SH-SY5Y (cell line): ENCODE measurements around the gene TMEM267.

Experiments
- GATA2 ChIP-seq: IDR thresholded peaks from 2 replicates; pipeline ENCODE4 v1.6.1; 2011; ENCODE audit warnings: mild to moderate bottlenecking, low read depth, low read length
- GATA3 ChIP-seq: IDR thresholded peaks from 2 replicates; pipeline ENCODE4 v1.6.1; 2011; ENCODE audit warnings: low read depth, mild to moderate bottlenecking, low read length, moderate library complexity

Gene TMEM267

DNA sequence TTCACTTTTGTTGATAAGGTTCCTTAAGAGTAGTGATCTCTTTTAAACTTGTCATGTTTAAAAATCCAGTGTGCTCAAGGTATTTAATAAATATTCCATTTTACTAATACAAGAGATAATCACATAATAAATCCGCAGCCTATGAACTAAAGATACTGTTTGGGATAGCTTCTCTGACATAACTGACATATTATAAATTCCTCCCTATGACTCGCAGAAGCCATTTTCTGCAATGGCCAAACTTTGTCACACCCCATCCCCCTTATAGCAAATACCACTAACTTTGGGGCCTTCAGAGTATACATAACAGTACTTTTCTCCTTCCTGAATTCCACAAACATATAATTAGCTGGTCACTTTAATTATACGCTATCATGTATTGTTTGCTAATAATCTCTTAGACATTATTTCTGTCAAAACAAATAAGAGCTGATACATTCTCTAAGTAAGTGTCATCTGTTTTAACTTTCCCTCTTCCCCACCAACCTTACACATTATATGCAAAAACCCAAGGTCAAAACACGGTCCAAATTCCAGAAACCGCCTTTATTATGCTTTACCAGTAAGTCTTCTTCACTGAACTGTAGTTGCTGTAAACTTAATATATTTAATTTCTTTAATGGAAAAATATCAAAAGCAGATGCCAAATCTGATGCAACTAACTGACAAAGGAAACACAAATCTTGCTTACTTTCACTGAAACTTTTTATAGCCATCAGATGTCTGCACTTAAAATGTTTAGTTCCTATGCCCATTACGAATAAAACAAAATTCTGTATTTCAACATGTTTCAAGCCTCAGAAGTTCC, 971 bp downstream of the TMEM267 start:
- TF ChIP-seq GATA2 (no peak), GATA3 (no peak)

DNA sequence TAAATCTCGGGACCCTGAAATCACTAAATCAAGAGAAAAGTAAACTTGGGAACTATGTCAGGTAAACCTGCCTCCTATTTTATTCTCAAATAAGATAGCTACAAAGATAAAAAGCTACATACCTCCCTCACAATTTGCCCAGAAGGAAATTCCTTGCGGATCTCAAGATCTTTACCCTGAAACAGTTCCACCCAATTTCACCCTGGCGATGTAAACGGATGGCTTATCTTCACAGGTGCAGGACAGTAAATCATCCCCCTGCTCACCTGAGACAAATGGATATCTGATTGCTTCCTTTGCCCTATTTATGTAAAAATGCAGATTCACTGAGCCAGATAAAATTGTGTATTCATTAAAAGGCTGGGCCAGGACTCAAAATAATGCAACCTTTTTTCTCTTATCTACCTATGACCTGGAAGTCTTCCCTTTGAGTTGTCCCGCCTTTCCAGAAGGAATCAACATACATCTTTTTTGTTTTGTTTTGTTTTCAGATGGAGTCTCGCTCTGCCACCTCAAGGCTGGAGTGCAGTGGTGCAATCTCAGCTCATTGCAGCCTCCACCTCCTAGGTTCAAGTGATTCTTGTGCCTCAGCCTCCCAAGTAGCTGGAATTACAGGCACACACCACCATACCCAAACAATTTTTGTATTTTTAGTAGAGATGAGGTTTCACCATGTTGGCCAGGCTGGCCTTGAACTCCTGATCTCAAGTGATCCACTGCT, 13.8 kb downstream of the TMEM267 start:
- TF ChIP-seq GATA3 (no peak), GATA2 (no peak)

DNA sequence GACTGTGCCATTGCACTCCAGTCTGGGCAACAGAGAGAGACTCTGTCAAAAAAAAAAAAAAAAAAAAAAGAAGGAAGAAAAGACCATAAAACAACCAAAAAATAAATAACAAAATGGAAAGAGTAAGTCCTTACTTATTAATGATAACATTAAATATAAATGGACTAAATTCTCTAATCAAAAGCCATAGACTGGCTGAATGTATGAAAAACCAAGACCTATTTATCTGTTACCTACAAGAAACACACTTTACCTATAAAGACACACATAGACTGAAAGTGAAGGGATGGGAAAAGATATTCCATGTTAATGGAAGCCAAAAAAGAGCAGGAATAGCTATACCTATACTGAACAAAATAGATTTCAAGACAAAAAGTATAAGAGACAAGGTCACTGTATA, 16.6 kb downstream of the TMEM267 start:
- no peak for TF ChIP-seq GATA3
- no peak for TF ChIP-seq GATA2

DNA sequence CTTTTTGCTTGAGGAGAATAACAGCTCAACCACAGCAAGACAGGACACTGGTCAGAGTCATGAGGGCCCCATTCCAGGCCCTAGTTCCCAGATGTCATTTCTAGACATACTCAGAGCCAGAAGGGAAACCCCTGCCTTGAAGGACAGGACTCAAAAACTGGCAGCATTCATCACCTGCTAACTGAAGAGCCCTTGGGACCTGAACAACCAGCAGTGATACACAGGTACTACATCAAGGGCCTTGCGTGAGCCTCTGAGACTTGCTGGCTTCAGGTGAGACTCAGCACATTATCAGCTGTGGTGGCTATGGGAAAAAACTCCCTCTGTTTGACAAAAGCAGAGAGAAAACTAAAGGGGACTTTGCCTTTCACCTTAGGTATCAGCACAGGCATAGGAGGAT, 22.6 kb downstream of the TMEM267 start:
- TF ChIP-seq GATA3, result no peak

DNA sequence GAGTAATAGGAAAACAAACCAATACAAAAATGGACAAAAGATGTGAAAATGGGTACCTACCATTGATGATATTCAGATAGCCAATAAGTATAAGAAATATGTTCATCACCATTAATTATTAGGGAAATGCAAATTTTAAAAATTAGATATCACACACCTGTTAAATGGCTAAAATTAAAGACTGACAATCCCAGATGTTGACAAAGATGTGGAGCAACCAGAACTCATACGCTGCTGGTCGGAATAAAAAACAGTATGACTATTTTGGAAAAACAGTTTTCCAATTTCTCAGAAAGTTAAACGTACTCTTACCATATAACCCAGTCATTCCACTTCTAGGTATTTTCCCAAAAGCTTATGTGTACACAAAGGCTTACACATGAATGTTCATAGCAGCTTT, 27.1 kb downstream of the TMEM267 start:
- TF ChIP-seq GATA2, result no peak
- TF ChIP-seq GATA3, result no peak

DNA sequence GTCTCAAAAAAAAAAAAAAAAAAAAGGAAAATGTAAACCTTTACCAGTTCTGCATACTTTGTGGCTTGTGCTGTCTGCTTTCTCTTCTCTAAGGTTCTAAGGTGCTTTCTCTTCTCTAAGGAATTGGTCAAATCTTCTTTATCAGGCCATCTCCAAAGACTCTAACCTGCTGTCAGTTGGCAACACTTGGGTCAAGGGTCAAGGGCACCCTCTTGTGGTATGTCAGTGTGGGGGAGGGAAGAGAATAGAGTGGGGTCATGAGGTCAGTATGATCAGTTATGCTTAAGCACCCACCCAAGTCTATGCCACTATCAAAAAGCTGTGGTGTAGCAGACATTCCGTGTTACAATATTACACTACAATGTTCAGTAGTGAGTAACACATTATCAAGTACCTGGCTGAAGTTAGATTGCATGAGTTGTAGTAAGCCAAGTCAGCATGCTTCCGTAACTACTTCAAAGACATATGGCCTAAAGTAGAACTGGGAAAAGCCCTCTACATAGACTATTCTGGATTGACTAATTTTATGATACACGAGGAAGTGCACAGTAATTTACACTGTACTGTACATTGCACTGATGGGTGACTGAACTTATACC, 46.5 kb downstream of the TMEM267 start:
- no peak for TF ChIP-seq GATA3
- TF ChIP-seq GATA2, result no peak

DNA sequence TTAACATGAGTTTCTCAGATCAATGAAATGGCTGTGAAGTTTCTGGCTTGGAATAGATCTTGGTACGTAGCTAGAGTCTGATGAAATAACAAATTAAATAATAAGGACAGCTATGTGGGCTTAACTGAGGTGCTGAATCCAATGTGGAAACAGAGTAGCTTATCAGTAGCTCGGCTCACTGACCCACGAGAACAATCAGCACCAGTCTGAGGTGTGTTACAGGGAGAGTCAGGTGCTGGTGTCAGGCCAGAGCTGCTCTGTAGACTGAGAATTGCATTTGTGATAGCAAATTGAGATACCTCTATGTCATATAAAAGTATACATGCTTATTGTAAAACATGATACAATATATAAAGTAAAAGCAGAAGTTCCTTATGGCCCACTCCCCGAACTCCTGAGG, 50.3 kb downstream of the TMEM267 start:
- TF ChIP-seq GATA2 (no peak), GATA3 (no peak)

DNA sequence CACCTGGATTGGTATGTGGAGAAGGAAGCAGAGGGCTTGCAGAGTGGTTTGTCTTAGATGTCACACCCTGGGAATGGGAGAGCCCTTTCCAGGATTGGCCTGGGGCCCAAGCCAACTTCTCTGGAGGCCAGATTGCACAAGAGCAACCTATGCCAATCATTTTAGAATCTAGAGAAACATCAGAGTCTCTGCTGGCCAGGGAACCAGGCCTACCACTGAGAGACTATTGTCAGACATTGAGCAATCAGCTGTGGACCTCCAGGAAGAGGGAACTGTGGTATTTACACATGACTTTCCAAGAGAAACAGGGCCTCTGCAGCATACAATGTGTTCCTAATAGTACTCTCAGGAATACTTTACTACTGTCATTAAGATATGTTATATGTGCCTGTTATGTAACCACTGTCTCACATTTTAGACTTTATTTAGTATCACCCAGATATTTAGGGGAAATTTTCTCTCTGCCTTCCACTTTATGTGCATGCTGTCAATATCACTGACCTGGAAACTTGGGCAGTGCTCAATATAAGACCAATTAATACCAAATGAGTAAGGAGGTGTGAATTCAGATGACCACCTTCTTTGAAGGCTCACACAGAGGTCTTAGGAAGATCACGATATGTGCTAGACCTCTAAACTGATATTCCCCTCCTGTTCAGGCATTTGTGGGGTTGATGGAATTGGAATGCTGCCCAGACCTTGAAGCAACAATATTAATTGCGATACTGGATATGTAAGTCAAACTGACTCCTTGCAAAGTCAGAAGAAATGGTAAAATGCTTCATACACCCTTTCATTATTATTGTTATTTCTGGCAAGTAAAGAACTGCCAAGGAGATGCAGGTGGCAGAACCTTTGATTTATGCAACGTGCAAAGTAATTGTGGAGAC, 50.9 kb downstream of the TMEM267 start:
- no peak for TF ChIP-seq GATA3

DNA sequence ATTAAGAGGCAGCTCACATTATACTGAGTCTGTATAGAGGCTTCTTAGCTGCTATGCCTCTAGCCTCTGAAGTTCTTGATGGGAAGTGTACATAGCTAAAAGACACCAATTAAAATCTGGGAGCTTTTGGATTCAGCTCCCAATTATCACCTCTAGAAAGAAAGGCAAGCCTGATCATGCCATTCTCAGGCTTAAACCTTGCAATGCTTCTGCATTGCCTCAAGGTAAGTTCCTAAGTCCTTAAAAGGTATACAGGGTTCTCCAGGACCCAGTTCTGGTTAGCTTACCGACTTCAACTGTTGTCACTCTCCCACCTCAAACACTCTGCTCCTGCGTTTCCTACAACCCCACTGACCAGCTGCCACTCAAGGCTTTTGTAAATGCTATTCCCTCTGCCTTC, 54.0 kb downstream of the TMEM267 start:
- no peak for TF ChIP-seq GATA2
- TF ChIP-seq GATA3, result no peak

DNA sequence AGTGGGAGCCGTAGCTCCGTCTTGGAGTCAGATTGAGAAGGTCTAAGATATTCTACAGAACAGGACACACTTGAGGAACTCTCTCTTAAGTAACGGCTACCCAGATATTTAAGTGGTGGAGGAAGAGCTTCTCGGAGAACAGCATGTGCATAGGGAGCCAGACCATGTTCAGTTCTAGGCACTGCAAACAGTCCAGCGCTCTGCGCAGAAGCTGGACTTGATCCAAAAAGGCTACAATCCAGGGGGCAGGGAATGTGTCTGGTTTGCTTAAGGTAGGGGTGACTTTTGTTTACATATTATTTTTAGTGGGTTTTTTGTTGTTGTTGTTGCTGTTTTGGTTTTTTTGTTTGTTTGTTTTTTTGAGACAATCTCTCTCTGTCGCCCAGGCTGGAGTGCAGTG, 54.6 kb downstream of the TMEM267 start:
- no peak for TF ChIP-seq GATA3
- no peak for TF ChIP-seq GATA2

DNA sequence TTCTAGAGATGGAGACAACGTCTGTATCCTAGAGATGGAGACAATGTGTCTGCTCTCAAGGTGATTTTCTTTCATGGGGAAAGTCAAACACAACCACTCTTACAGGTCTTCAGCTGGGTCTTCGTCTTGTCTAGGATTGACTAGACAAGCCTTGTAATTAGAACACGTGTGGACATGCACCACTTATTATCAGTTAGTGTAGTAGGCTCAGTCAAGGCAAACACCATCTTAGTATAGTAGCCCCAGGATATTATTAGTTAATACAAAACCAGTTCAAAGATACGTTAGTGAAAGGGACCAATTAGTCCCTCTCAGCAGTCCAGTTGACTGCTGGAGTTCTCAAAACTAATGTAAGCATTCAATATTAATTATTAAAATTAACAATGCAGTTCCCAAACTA, 56.4 kb downstream of the TMEM267 start:
- TF ChIP-seq GATA2, result no peak
- TF ChIP-seq GATA3, result no peak

DNA sequence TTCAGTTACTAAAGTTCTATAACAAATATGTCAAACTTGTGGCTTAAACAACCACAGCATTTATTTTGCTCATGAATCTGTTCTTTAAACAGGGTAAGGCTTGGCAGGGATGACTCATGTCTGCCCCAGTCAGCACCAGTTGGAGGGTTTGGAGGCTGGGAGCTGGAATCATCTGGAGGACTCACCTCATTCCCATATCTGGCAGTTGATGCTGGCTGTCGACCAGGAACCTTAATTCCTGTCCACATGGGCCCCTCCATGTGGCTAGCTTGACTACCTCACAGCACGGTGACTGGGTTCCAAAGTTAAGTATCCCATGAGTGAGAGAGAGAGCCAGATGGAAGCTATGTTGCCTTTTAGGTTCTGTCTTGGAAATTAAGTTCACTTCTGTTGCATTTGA, 57.7 kb downstream of the TMEM267 start:
- TF ChIP-seq GATA2 (no peak), GATA3 (no peak)

DNA sequence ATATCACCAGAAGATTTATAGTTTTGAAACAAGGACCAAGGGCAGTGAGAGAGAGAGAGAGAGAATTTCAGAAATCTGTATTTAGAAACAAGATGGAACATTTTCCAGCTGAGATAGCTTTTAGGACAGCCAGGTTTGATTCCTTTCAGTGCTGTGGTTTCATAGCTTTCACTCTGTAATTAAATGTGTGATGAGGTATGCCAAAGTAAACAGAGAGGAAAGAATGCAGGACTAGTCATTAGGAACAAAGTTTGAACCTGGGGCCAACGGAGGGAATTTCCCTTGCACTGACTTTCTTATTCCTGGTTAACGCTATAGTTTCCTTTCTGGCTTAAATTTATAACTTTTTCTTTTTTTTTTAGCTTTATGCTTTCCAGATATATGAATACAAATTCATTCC, 61.5 kb downstream of the TMEM267 start:
- no peak for TF ChIP-seq GATA3
- no peak for TF ChIP-seq GATA2
